ENCODE measurements around the gene DLST.

- TF ChIP-seq ZFP69B (tag by site-specific recombination; IDR thresholded peaks at IDR 0.05): no peak
- no peak for TF ChIP-seq CTCF (tag by site-specific recombination; IDR thresholded peaks at IDR 0.05)
- no peak for TF ChIP-seq ZBTB48 (tag by site-specific recombination; IDR thresholded peaks at IDR 0.05)
- TF ChIP-seq ZNF549 (tag by site-specific recombination; IDR thresholded peaks at IDR 0.05): no peak
- TF ChIP-seq MYNN (tag by site-specific recombination; IDR thresholded peaks at IDR 0.05; ENCODE audit: borderline replicate concordance): no peak
These were observed 30.4 kb downstream of the DLST start for GRCh38 chr14:74912111-74912510.
